Neutrophil (primary cell): ENCODE results near the gene NCOA6.
"Not testable (repeated sequence)": the region's sequence is repeated elsewhere in the genome, so short reads cannot be mapped to it uniquely, and the experiment has no call there.

Source experiments
- H3K27ac ChIP-seq: fragments of 200-600 bp; sonication (generic); 2 replicates; pipeline ENCODE4 v1.5.1; 2016; ENCODE audit warnings: mild to moderate bottlenecking, moderate library complexity
- H3K27me3 ChIP-seq: fragments of 200-600 bp; sonication (generic); 2 replicates; pipeline ENCODE4 v1.6.0; 2016; ENCODE audit warnings: mild to moderate bottlenecking
- H3K36me3 ChIP-seq: fragments of 200-600 bp; sonication (generic); 2 replicates; pipeline ENCODE4 v1.5.1; 2017
- H3K4me1 ChIP-seq, 2 experiments: fragments of 200-600 bp in 1 of 2; sonication (generic) in 1 of 2; 1 replicate in 1 of 2; 2 replicates in 1 of 2; pipeline versions ENCODE4 v1.5.1 to v1.6.1; 2013 to 2016; ENCODE audit warnings: low read depth in 1 of 2, low read length in 1 of 2, mild to moderate bottlenecking in 1 of 2, moderate library complexity in 1 of 2; ENCODE audit not compliant: control insufficient read depth in 1 of 2, insufficient read depth in 1 of 2
- H3K4me3 ChIP-seq, 2 experiments: fragments of 200-600 bp in 1 of 2; sonication (generic) in 1 of 2; 1 replicate in 1 of 2; 2 replicates in 1 of 2; pipeline ENCODE4 v1.5.1; 2013 to 2016; ENCODE audit warnings: low read depth in 1 of 2, low read length in 1 of 2, mild to moderate bottlenecking in 1 of 2, moderate library complexity in 1 of 2
- H3K9me3 ChIP-seq: fragments of 200-600 bp; sonication (generic); 2 replicates; pipeline ENCODE4 v1.5.1; 2016
- TF ChIP-seq, protein P1 (sequence below): fragments of 200-600 bp; sonication (generic); IDR thresholded peaks from 2 replicates; pipeline ENCODE4 v1.5.1; 2016; ENCODE audit warnings: antibody characterized with exemption

The NCOA6 gene

DNA sequence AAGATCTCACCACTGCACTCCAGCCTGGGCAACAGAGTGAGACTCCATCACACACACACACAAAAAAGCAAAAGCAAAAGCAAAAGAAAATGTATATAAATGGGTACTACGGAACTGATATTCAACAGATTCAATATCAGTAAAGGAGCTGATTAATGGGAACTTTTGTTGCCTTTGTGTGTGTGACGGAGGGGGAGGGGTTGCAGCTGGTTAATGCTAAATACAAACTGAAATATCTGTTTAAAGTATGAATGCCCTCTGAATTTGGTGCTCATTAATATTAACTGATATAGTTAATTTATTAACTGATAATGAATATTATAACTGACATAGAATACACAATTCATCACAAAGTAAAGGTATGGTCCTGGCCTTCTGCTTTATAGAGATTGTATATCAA lies 8.4 kb downstream of the NCOA6 start:
- no peak overlapping the region for H3K4me3 ChIP-seq
- peaks cover 10 to 11% of the 10 kb centered on the region in 2 experiments for H3K4me1 ChIP-seq
- H3K36me3 ChIP-seq, result no peaks in the 10 kb centered on the region
- TF ChIP-seq, protein P1, sequence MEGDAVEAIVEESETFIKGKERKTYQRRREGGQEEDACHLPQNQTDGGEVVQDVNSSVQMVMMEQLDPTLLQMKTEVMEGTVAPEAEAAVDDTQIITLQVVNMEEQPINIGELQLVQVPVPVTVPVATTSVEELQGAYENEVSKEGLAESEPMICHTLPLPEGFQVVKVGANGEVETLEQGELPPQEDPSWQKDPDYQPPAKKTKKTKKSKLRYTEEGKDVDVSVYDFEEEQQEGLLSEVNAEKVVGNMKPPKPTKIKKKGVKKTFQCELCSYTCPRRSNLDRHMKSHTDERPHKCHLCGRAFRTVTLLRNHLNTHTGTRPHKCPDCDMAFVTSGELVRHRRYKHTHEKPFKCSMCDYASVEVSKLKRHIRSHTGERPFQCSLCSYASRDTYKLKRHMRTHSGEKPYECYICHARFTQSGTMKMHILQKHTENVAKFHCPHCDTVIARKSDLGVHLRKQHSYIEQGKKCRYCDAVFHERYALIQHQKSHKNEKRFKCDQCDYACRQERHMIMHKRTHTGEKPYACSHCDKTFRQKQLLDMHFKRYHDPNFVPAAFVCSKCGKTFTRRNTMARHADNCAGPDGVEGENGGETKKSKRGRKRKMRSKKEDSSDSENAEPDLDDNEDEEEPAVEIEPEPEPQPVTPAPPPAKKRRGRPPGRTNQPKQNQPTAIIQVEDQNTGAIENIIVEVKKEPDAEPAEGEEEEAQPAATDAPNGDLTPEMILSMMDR, result no peak
- H3K9me3 ChIP-seq, result no peaks in the 10 kb centered on the region
- H3K27ac ChIP-seq, result no peak overlapping the region
- no peaks in the 10 kb centered on the region for H3K27me3 ChIP-seq

DNA sequence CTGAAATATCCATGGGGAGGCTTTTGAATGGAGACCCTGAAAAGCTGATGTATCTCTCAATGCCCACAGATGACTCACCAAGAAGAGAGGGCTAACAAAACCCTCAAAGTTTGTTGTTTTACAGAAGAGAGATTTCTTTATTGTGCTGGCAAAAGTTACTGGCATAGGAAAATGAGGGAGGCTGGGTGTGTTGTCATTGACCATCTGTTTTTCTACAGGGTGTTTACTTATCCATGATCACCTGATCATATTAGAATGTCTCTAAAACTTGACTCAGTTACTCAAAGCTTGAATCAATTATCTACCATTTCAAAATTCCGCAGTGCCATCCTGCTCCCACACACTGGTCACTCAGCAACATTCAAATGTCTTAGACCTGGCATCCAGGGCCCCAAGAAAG lies 9.8 kb downstream of the NCOA6 start:
- no peaks in the 10 kb centered on the region for H3K36me3 ChIP-seq
- TF ChIP-seq, protein P1, result no peak
- peaks cover 14 to 15% of the 10 kb centered on the region in 2 experiments for H3K4me1 ChIP-seq
- H3K27me3 ChIP-seq, result no peaks in the 10 kb centered on the region
- H3K27ac ChIP-seq, result no peak overlapping the region
- H3K9me3 ChIP-seq, result no peaks in the 10 kb centered on the region
- H3K4me3 ChIP-seq, result no peak overlapping the region

DNA sequence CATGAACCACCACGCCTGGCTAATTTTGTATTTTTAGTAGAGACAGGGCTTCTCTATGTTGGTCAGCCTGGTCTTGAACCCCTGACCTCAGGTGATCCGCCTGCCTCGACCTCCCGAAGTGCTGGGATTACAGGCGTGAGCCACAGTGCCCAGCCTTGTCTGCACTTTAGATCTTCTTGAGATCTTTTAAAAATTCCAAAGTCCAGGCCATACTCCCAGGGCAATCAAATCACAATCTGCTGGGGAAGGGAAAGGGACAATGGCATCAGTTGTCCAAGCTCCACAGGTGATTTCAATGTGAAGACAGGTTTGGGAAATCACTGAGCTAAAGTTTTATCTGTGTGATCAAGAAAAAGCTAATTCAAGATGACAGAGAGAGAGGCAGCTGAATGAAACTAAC lies 16.9 kb downstream of the NCOA6 start:
- TF ChIP-seq, protein P1, result no peak
- no peak overlapping the region for H3K27ac ChIP-seq
- no peaks in the 10 kb centered on the region for H3K27me3 ChIP-seq
- no peaks in the 10 kb centered on the region for H3K36me3 ChIP-seq
- peaks cover 7 to 11% of the 10 kb centered on the region in 2 experiments for H3K4me1 ChIP-seq
- no peak overlapping the region for H3K4me3 ChIP-seq
- H3K9me3 ChIP-seq, result no peaks in the 10 kb centered on the region

DNA sequence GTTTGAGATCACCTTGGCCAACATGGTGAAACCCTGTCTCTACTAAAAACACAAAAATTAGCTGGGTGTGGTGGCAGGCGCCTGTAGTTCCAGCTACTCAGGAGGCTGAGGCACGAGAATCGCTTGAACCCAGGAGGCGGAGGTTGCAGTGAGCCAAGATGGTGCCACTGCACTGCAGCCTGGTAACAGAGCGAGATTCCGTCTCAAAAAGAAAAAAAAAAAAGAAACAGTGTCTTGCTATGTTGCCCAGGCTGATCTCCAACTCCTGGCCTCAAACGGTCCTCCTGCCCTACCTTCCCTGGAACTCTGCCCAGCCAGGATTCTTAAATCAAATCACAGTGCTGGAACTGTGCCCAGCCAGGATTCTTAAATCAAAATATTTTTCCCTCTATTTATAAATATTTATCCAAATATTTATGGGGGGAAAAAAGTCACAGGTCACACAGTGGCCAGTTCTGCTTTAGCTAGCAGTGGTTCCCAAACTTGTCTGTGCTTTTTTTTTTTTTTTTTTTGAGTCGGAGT lies 17.4 kb downstream of the NCOA6 start:
- peaks cover 7 to 11% of the 10 kb centered on the region in 2 experiments for H3K4me1 ChIP-seq

DNA sequence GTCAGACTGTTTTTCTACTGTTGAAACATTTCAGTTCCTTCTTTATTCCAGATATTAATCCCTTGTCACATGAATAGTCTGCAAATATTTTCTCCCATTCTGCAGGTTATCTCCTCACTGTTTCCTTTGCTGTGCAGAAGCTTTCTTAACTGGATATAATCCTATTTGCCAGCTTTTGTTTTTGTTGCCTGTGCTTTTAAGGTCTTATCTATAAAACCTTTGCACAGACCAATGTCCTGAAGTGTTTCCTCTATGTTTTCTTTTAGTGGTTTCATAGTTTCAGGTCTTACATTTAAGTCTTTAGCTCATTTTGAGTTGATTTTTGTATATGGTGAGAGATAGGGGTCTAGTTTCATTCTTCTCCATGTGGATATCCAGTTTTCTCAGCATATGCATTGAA lies 19.2 kb downstream of the NCOA6 start:
- H3K9me3 ChIP-seq, result no peaks in the 10 kb centered on the region
- H3K27ac ChIP-seq, result no peak overlapping the region
- H3K4me1 ChIP-seq, result peaks cover 0 to 5% of the 10 kb centered on the region in 2 experiments
- H3K36me3 ChIP-seq, result no peaks in the 10 kb centered on the region
- H3K4me3 ChIP-seq, result no peak overlapping the region
- TF ChIP-seq, protein P1, result no peak
- H3K27me3 ChIP-seq, result no peaks in the 10 kb centered on the region

More for the DNA sequence above, 17.4 kb downstream of the NCOA6 start:
- H3K36me3 ChIP-seq, H3K27ac ChIP-seq, H3K4me3 ChIP-seq, H3K27me3 ChIP-seq, H3K9me3 ChIP-seq: not testable (repeated sequence)

DNA sequence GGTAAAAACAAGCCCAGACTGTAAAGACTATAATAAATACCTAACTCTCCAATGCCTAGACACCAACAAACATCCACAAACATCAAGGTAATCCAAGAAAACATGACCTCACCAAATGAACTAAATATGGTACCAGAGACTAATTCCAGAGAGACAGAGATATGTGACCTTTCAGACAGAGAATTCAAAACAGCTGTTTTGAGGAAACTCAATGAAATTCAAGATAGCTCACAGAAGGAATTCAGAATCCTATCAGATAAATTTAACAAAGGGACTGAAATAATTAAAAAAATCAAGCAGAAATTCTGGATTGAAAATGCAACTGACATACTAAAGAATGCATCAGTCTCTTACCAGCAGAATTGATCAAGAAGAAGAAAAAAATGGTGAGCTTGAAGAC lies 26.6 kb downstream of the NCOA6 start:
- TF ChIP-seq, protein P1, result no peak
- Histone ChIP-seq H3K4me3 (no peak overlapping the region), H3K27me3 (no peaks in the 10 kb centered on the region), H3K36me3 (no peaks in the 10 kb centered on the region), H3K4me1 (peaks cover 18% of the 10 kb centered on the region in 2 experiments), H3K27ac (no peak overlapping the region), H3K9me3 (no peaks in the 10 kb centered on the region)
